ENCODE data around the gene CTNNA2.

DNA sequence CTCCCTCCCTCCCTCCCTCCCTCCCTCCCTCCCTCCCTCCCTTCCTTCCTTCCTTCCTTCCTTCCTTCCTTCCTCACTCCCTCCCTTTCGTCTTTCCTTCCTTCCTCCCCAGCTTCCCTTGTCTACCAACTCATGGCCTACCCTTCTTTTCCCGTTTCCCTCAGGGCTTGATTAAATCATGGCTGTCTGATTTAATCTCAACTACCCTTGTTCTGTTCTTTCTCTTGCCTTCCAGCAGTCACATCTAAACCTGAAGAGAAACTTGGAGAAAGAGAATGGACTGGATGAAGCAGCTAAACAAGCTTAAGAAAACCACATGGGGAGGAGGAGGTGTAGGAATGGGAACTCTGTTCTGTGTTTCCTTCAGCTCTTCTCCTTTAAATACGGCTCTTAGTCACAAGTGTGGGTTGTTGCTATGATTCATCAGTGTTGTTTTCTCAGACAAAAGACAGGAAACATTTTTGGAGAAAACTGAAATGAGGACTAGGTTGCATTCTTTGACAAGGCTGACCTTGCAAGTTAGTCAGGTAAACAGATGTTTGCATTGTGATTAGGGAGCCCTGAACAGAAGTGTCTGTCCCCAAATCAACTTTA lies 613.8 kb downstream of the CTNNA2 start:
- TF ChIP-seq, protein P1, sequence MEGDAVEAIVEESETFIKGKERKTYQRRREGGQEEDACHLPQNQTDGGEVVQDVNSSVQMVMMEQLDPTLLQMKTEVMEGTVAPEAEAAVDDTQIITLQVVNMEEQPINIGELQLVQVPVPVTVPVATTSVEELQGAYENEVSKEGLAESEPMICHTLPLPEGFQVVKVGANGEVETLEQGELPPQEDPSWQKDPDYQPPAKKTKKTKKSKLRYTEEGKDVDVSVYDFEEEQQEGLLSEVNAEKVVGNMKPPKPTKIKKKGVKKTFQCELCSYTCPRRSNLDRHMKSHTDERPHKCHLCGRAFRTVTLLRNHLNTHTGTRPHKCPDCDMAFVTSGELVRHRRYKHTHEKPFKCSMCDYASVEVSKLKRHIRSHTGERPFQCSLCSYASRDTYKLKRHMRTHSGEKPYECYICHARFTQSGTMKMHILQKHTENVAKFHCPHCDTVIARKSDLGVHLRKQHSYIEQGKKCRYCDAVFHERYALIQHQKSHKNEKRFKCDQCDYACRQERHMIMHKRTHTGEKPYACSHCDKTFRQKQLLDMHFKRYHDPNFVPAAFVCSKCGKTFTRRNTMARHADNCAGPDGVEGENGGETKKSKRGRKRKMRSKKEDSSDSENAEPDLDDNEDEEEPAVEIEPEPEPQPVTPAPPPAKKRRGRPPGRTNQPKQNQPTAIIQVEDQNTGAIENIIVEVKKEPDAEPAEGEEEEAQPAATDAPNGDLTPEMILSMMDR (conservative IDR thresholded peaks at IDR 0.05): no peak
- TF ChIP-seq EZH2 (IDR thresholded peaks at IDR 0.05; ENCODE audit: low read depth): no peak

Data from PC-9 (cell line).